ENCODE measurements around the gene MC5R. TPM values are rescaled to one million over a fixed set of nuclear protein-coding genes. Genes with fewer than 3 reads are reported as not detected.

The MC5R gene
- total and polyA plus RNA-seq, 2 donors = not detected

DNA sequence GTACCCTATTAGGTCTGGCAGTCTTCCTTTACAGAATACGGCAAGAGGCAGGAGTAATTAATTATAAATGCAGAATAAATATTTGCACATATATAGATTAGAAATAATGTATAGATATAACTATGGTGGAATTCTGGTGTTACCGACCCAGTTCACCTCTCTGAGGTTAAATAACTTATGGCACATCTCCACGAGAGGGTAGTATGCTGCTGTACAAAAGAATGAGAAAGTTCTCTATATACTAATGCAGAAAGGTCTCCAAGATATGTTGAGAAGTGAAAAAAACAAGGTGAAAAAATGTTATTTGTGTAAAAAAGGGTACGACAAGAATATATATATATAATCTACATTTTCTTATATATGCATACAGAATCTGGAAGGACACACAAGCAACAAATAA lies 50.6 kb downstream of the MC5R start:
- Histone ChIP-seq H3K27ac (ENCODE audit: low read depth) (no peak overlapping the region), H3K4me3 (ENCODE audit: low read depth, low read length) (no peak overlapping the region)
- WGBS = 81% methylated on average over 4 of the region's 4 CpGs

More for the DNA sequence above, 50.6 kb downstream of the MC5R start:
- Histone ChIP-seq H3K4me1 (ENCODE audit: insufficient read depth) (no peaks in the 10 kb centered on the region), H3K36me3 (ENCODE audit: insufficient read depth) (no peaks in the 10 kb centered on the region)
- no peak for DNase-seq (ENCODE audit: extremely low spot score)

Other genes starting within 250 kb of the MC5R start
- 27.3 TPM for gene FAM210A, start 97.6 kb upstream of the MC5R start, total RNA-seq
- gene FAM210A, start 97.6 kb upstream of the MC5R start, polyA plus RNA-seq = 8.2 TPM
- gene RNMT, start 97.5 kb upstream of the MC5R start, total RNA-seq = 56.9 TPM
- gene RNMT, start 97.5 kb upstream of the MC5R start, polyA plus RNA-seq = 16.4 TPM
- gene MC2R, start 91.4 kb downstream of the MC5R start, total RNA-seq = not detected
- gene MC2R, start 91.4 kb downstream of the MC5R start, polyA plus RNA-seq = not detected